K562 (cell line): ENCODE measurements around the gene SDC3. TPM values are rescaled to one million over a fixed set of nuclear protein-coding genes. Genes with fewer than 3 reads are reported as not detected.
A peak's percentile ranks its signal among the peaks of the same experiment; 100 is the strongest.

Experiments
- ARID4B ChIP-seq: sonication (generic); formaldehyde crosslinking; IDR thresholded peaks from 2 replicates; pipeline ENCODE4 v1.8.0; 2022; ENCODE audit warnings: mild to moderate bottlenecking, missing genetic modification reagents
- BCOR ChIP-seq: fragments of 450-650 bp; IDR thresholded peaks from 2 replicates; pipeline ENCODE4 v1.6.1; 2016
- MEIS2 ChIP-seq: fragments of 450-650 bp; IDR thresholded peaks from 2 replicates; pipeline ENCODE4 v1.6.1; 2014; ENCODE audit warnings: mild to moderate bottlenecking; ENCODE audit not compliant: partially characterized antibody
- MYC ChIP-seq, 2 experiments: fragments of 250-450 bp in 1 of 2; sonication (Bioruptor Pico) in 1 of 2; IDR thresholded peaks; 2 replicates each; pipeline versions ENCODE4 v1.5.1 to v1.6.1; 2012 to 2021; ENCODE audit warnings: low read depth in 2 of 2, borderline replicate concordance in 1 of 2, improper control_type of control experiment in 1 of 2, low read length in 1 of 2, mild to moderate bottlenecking in 1 of 2, moderate library complexity in 1 of 2
- PKNOX1 ChIP-seq: fragments of 450-650 bp; IDR thresholded peaks from 2 replicates; pipeline ENCODE4 v1.6.1; 2016
- RBFOX2 ChIP-seq: fragments of 200-400 bp; formaldehyde crosslinking; IDR thresholded peaks from 2 replicates; pipeline ENCODE4 v1.6.1; 2017; ENCODE audit warnings: low read depth, mild to moderate bottlenecking, low read length, moderate library complexity
- RBM14 ChIP-seq: fragments of 200-400 bp; formaldehyde crosslinking; IDR thresholded peaks from 2 replicates; pipeline ENCODE4 v1.6.1; 2018; ENCODE audit warnings: low read depth, mild to moderate bottlenecking, low read length, moderate library complexity, borderline replicate concordance; ENCODE audit not compliant: insufficient read depth
- RBM17 ChIP-seq: fragments of 200-400 bp; formaldehyde crosslinking; IDR thresholded peaks from 2 replicates; pipeline ENCODE4 v1.6.1; 2017; ENCODE audit warnings: low read depth, mild to moderate bottlenecking, low read length, borderline replicate concordance
- SAFB ChIP-seq: fragments of 200-400 bp; formaldehyde crosslinking; IDR thresholded peaks from 2 replicates; pipeline ENCODE4 v1.6.1; 2017; ENCODE audit warnings: low read depth, low read length, borderline replicate concordance
- SOX6 ChIP-seq: fragments of 450-650 bp; IDR thresholded peaks from 2 replicates; pipeline ENCODE4 v1.6.1; 2014; ENCODE audit warnings: mild to moderate bottlenecking
- SRSF9 ChIP-seq: fragments of 200-400 bp; formaldehyde crosslinking; IDR thresholded peaks from 2 replicates; pipeline ENCODE4 v1.6.1; 2017; ENCODE audit warnings: low read depth, low read length, borderline replicate concordance
- TAF9B ChIP-seq: fragments of 450-650 bp; IDR thresholded peaks from 2 replicates; pipeline ENCODE4 v1.6.1; 2018; ENCODE audit warnings: mild to moderate bottlenecking; ENCODE audit not compliant: partially characterized antibody
- ZNF134 ChIP-seq: fragments of 250-450 bp; sonication (Bioruptor Pico); conservative IDR thresholded peaks from 2 replicates; pipeline ENCODE4 v1.4.0; 2020
- ZNF395 ChIP-seq: fragments of 200-800 bp; sonication (Bioruptor generic); IDR thresholded peaks from 2 replicates; pipeline ENCODE4 v1.6.1; 2017; ENCODE audit warnings: missing genetic modification characterization, missing compliant biosample characterization
- ZNF75A ChIP-seq: fragments of 450-650 bp; formaldehyde crosslinking; IDR thresholded peaks from 2 replicates; pipeline ENCODE4 v1.4.0; 2020; ENCODE audit warnings: mild to moderate bottlenecking
- ZNF766 ChIP-seq: fragments of 200-800 bp; sonication (Bioruptor generic); conservative IDR thresholded peaks from 2 replicates; pipeline ENCODE4 v1.6.1; 2016; ENCODE audit warnings: missing genetic modification characterization, missing compliant biosample characterization
- polyA plus RNA-seq, 8 experiments: library from polyadenylated mRNA; depleted of rRNA in 4 of 8; stranded (reverse) in 5 of 8; unstranded in 3 of 8; fragments of >200 nt; fragmentation: Nextera tagmentation in 2 of 8; fragmentation: Illumina TruSeq in 1 of 8; extraction: Ambion mirVana in 2 of 8; extraction: Trizol in 1 of 8; gene quantifications; 2 replicates each; pipeline versions ENCODE4 v1.2.1 to v1.2.3, GENCODE V29; 2011 to 2014; ENCODE audit warnings: inconsistent platforms in 1 of 8, missing spikeins in 1 of 8
- total RNA-seq, 7 experiments: library from RNA; depleted of rRNA in 6 of 7; stranded (reverse); fragments of >200 nt in 6 of 7; fragmentation: Illumina TruSeq in 2 of 7; extraction: Trizol in 2 of 7; gene quantifications; 2 replicates each; pipeline versions ENCODE4 v1.2.1 to v1.2.3, GENCODE V29; 2011 to 2021; ENCODE audit warnings: low replicate concordance in 1 of 7
- TF ChIP-seq, protein P1 (sequence below): fragments of 450-650 bp; formaldehyde crosslinking; IDR thresholded peaks from 2 replicates; pipeline ENCODE4 v1.4.0; 2020; ENCODE audit warnings: mild to moderate bottlenecking, moderate library complexity
- TF ChIP-seq, protein P2 (sequence below): fragments of 250-450 bp; sonication (Bioruptor Pico); IDR thresholded peaks from 2 replicates; pipeline ENCODE4 v1.8.0; 2021; ENCODE audit warnings: moderate library complexity, mild to moderate bottlenecking, inconsistent platforms

Gene SDC3
- total and polyA plus RNA-seq, 9 of the 15 experiments (the other 6 are each of a cell fraction or from before 2014, with no cell fraction given): 0.38 to 44.1 (median 12.1) TPM

DNA sequence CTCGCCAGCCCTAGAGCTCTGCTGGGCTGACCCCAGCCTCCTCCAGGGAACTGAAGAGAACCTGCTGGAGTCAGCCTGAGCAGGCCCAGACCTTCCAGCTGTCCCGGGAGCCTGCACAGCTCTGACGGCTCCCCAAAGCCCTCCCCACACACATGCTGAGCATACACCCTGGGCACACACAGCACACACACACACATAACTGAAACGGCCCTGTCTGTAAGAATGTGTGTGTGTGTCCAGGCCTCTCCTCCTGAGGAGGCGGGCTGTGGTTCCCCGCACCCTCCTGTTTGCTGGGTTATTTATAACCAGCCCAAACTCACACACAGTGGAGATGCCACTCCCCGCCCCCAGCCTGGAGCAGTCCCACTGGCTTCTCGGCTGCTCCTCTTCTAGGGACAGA lies 20.2 kb downstream of the SDC3 start (continued):
- TF ChIP-seq, protein P1, sequence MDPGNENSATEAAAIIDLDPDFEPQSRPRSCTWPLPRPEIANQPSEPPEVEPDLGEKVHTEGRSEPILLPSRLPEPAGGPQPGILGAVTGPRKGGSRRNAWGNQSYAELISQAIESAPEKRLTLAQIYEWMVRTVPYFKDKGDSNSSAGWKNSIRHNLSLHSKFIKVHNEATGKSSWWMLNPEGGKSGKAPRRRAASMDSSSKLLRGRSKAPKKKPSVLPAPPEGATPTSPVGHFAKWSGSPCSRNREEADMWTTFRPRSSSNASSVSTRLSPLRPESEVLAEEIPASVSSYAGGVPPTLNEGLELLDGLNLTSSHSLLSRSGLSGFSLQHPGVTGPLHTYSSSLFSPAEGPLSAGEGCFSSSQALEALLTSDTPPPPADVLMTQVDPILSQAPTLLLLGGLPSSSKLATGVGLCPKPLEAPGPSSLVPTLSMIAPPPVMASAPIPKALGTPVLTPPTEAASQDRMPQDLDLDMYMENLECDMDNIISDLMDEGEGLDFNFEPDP (CRISPR knock-in tag): no peak
- peak; percentile 65 for TF ChIP-seq PKNOX1
- TF ChIP-seq SOX6: no peak
- TF ChIP-seq ZNF395: no peak
- peak; percentile 80 for TF ChIP-seq ZNF766 (CRISPR knock-in tag)
- no peak for TF ChIP-seq RBM17
- TF ChIP-seq ZNF75A (CRISPR knock-in tag): no peak
- TF ChIP-seq TAF9B: no peak
- no peak for TF ChIP-seq ZNF134 (CRISPR knock-in tag)
- TF ChIP-seq MEIS2: peak; percentile 65
- TF ChIP-seq ARID4B (CRISPR knock-in tag): peak; percentile 46; the same call in 1 of the 2 replicates
- no peak for TF ChIP-seq BCOR
- TF ChIP-seq, protein P2, sequence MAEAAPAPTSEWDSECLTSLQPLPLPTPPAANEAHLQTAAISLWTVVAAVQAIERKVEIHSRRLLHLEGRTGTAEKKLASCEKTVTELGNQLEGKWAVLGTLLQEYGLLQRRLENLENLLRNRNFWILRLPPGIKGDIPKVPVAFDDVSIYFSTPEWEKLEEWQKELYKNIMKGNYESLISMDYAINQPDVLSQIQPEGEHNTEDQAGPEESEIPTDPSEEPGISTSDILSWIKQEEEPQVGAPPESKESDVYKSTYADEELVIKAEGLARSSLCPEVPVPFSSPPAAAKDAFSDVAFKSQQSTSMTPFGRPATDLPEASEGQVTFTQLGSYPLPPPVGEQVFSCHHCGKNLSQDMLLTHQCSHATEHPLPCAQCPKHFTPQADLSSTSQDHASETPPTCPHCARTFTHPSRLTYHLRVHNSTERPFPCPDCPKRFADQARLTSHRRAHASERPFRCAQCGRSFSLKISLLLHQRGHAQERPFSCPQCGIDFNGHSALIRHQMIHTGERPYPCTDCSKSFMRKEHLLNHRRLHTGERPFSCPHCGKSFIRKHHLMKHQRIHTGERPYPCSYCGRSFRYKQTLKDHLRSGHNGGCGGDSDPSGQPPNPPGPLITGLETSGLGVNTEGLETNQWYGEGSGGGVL (CRISPR knock-in tag): no peak
- TF ChIP-seq RBM14: no peak
- TF ChIP-seq SAFB: no peak
- TF ChIP-seq RBFOX2: peak; percentile 77
- TF ChIP-seq SRSF9: no peak
- peak; percentile 12; the same call in 1 of the 2 replicates for TF ChIP-seq MYC (IDR thresholded peaks at IDR 0.05; ENCODE audit: low read depth, low read length)
- TF ChIP-seq MYC (CRISPR knock-in tag; IDR thresholded peaks at IDR 0.05; ENCODE audit: borderline replicate concordance, low read depth): 0 out of 2 replicates have a peak, but pooled peaks have one; percentile 0
